ENCODE measurements around the gene SETD9. TPM values are rescaled to one million over a fixed set of nuclear protein-coding genes. Genes with fewer than 3 reads are reported as not detected.

SETD9 gene
- total and polyA plus RNA-seq, 3 donors from 2014 or later = 27.3 to 58.6 (median 43.5) TPM

- intact Hi-C loops (cut with DNase I; ENCODE audit: low total_unique reads) = no loop called here
- Histone ChIP-seq H3K4me3 (peak overlapping the region; percentile 73 to 74), H3K27ac (peak overlapping the region; percentile 94 to 96), H3K9me3 (no peaks in the 10 kb centered on the region), H3K4me1 (peaks cover 6% of the 10 kb centered on the region), H3K27me3 (no peaks in the 10 kb centered on the region), H3K36me3 (ENCODE audit: low read depth, missing control alignments) (no peaks in the 10 kb centered on the region)
- TF ChIP-seq CTCF (IDR thresholded peaks at IDR 0.05) (no peak), POLR2A (IDR thresholded peaks at IDR 0.05) (no peak)
- DNase-seq = peak; percentile 62
- WGBS, 2 donors = 1% methylated on average over 29 of the region's 29 CpGs
These were observed 992 bp downstream of the SETD9 start for GRCh38 chr5:56910210-56910965.

GRCh38 chr5:56913766-56914165, 4.4 kb downstream of the SETD9 start:
- WGBS, 2 donors = 88 to 91% methylated on average over 3 of the region's 3 CpGs
- intact Hi-C loops (cut with DNase I; ENCODE audit: low total_unique reads) = no loop called here
- no peak for DNase-seq
- Histone ChIP-seq H3K36me3 (ENCODE audit: low read depth, missing control alignments) (no peaks in the 10 kb centered on the region), H3K4me3 (no peak overlapping the region), H3K4me1 (peaks cover 6% of the 10 kb centered on the region), H3K27me3 (no peaks in the 10 kb centered on the region), H3K27ac (no peak overlapping the region), H3K9me3 (no peaks in the 10 kb centered on the region)
- no peak for TF ChIP-seq CTCF (IDR thresholded peaks at IDR 0.05)
- TF ChIP-seq POLR2A (IDR thresholded peaks at IDR 0.05) = no peak

GRCh38 chr5:56914678-56915077, 5.3 kb downstream of the SETD9 start:
- no peaks in the 10 kb centered on the region for H3K27me3 ChIP-seq
- H3K9me3 ChIP-seq = no peaks in the 10 kb centered on the region
- intact Hi-C loops (cut with DNase I; ENCODE audit: low total_unique reads) = no loop called here
- no peak for DNase-seq
- no peaks in the 10 kb centered on the region for H3K36me3 ChIP-seq (ENCODE audit: low read depth, missing control alignments)
- TF ChIP-seq CTCF (IDR thresholded peaks at IDR 0.05) = no peak
- peaks cover 6% of the 10 kb centered on the region for H3K4me1 ChIP-seq
- 84 to 85% methylated on average over 2 of the region's 2 CpGs for WGBS, 2 donors
- H3K27ac ChIP-seq = no peak overlapping the region
- H3K4me3 ChIP-seq = no peak overlapping the region

GRCh38 chr5:56917534-56917933, 8.1 kb downstream of the SETD9 start:
- Histone ChIP-seq H3K9me3 (no peaks in the 10 kb centered on the region), H3K27me3 (no peaks in the 10 kb centered on the region), H3K4me1 (no peaks in the 10 kb centered on the region), H3K36me3 (ENCODE audit: low read depth, missing control alignments) (no peaks in the 10 kb centered on the region), H3K4me3 (no peak overlapping the region), H3K27ac (no peak overlapping the region)
- WGBS, 2 donors = 59 to 74% methylated on average over 2 of the region's 2 CpGs
- TF ChIP-seq POLR2A (IDR thresholded peaks at IDR 0.05) (no peak), CTCF (IDR thresholded peaks at IDR 0.05) (no peak)
- no peak for DNase-seq
- intact Hi-C loops (cut with DNase I; ENCODE audit: low total_unique reads) = no loop called here

- no peak overlapping the region for H3K27ac ChIP-seq
- H3K27me3 ChIP-seq = no peaks in the 10 kb centered on the region
- intact Hi-C loops (cut with DNase I; ENCODE audit: low total_unique reads) = no loop called here
- TF ChIP-seq CTCF (IDR thresholded peaks at IDR 0.05) (no peak), POLR2A (IDR thresholded peaks at IDR 0.05) (no peak)
- no peaks in the 10 kb centered on the region for H3K36me3 ChIP-seq (ENCODE audit: low read depth, missing control alignments)
- no peaks in the 10 kb centered on the region for H3K4me1 ChIP-seq
- H3K4me3 ChIP-seq = no peak overlapping the region
- H3K9me3 ChIP-seq = no peaks in the 10 kb centered on the region
- no peak for DNase-seq
- WGBS, 2 donors = 67 to 74% methylated on average over 2 of the region's 2 CpGs
These were observed 8.7 kb downstream of the SETD9 start for GRCh38 chr5:56918054-56918453.
